ENCODE measurements around the gene SEZ6. TPM values are rescaled to one million over a fixed set of nuclear protein-coding genes. Genes with fewer than 3 reads are reported as not detected.

SEZ6 gene
- total RNA-seq, 1 donor from 2014 or later, result 1.5 TPM

DNA sequence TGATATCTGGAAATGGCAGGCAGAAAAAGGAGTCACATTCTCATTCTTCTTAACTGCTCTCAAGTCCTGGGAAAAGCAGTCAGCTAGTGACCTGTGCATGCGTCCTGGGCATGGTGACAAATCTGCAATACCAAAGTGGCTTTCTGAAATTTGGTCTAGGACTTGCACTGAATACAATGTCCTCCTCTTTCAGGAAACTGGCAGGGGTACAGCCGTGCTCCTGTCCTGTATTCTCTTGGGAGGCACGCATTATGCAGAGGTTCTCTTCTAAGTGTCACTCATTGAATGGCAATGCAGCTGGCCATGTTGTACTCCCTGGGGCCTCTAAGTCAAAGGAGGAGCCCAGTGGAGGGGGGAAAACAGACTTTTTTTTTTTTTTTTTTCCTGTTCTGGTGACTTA, 65.2 kb downstream of the SEZ6 start:
- Mint-ChIP-seq H3K4me1 (peaks cover 60% of the 10 kb centered on the region), H3K36me3 (peaks cover 13% of the 10 kb centered on the region), H3K27ac (no peak overlapping the region), H3K9me3 (no peaks in the 10 kb centered on the region), H3K4me3 (peak overlapping the region; percentile 53), H3K27me3 (ENCODE audit: insufficient read depth, low read depth) (no peaks in the 10 kb centered on the region)
- Histone ChIP-seq H3K27ac (peak overlapping the region; percentile 80), H3K79me2 (ENCODE audit: low read depth) (peaks cover 100% of the 10 kb centered on the region), H2AFZ (replicated peaks) (no peak overlapping the region), H3K27me3 (no peaks in the 10 kb centered on the region), H3K9me3 (ENCODE audit: low read depth) (no peaks in the 10 kb centered on the region), H4K20me1 (ENCODE audit: low read depth) (peaks cover 99% of the 10 kb centered on the region), H3K4me3 (peak overlapping the region; percentile 11), H3K4me1 (peaks cover 62% of the 10 kb centered on the region), H3F3A (ENCODE audit: low read depth) (peaks cover 76% of the 10 kb centered on the region), H3K9ac (no peak overlapping the region), H3K4me2 (peak overlapping the region; percentile 56), H3K36me3 (no peaks in the 10 kb centered on the region)
- peak; percentile 58 for DNase-seq (ENCODE audit: low spot score)
- TF ChIP-seq, protein P1, sequence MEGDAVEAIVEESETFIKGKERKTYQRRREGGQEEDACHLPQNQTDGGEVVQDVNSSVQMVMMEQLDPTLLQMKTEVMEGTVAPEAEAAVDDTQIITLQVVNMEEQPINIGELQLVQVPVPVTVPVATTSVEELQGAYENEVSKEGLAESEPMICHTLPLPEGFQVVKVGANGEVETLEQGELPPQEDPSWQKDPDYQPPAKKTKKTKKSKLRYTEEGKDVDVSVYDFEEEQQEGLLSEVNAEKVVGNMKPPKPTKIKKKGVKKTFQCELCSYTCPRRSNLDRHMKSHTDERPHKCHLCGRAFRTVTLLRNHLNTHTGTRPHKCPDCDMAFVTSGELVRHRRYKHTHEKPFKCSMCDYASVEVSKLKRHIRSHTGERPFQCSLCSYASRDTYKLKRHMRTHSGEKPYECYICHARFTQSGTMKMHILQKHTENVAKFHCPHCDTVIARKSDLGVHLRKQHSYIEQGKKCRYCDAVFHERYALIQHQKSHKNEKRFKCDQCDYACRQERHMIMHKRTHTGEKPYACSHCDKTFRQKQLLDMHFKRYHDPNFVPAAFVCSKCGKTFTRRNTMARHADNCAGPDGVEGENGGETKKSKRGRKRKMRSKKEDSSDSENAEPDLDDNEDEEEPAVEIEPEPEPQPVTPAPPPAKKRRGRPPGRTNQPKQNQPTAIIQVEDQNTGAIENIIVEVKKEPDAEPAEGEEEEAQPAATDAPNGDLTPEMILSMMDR (IDR thresholded peaks at IDR 0.05), result no peak
- no peak for TF ChIP-seq EZH2 (IDR thresholded peaks at IDR 0.05)
- no peak for TF ChIP-seq EZH2phosphoT487 (IDR thresholded peaks at IDR 0.05)

DNA sequence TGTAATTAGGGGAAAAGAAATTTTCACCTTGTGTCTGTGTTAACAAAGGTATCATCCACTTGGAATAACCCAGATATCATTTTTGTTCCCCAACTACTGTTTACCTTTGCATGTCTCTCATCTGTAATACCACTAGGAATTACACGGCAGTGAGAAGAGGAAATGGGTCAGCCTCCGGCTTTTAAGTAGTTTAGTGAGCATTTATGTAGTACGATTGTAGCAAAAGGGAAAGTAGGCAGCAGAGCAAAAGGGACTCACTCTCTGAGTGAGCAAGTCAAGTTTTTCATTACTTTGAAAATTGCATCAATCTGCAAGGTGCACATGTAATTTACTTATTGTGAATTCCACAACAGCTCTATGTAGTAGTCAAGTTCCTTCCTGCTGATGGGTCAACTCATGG, 65.7 kb downstream of the SEZ6 start:
- H3K36me3 ChIP-seq, result no peaks in the 10 kb centered on the region
- Mint-ChIP-seq H3K4me3 (no peak overlapping the region), H3K27me3 (ENCODE audit: insufficient read depth, low read depth) (no peaks in the 10 kb centered on the region), H3K27ac (peak overlapping the region; percentile 4), H3K9me3 (no peaks in the 10 kb centered on the region), H3K4me1 (peaks cover 57% of the 10 kb centered on the region), H3K36me3 (peaks cover 13% of the 10 kb centered on the region)
- peak overlapping the region; percentile 11 for H3K4me3 ChIP-seq
- H3K9me3 ChIP-seq (ENCODE audit: low read depth), result no peaks in the 10 kb centered on the region
- H3K27ac ChIP-seq, result peak overlapping the region; percentile 80
- peaks cover 98% of the 10 kb centered on the region for H4K20me1 ChIP-seq (ENCODE audit: low read depth)
- H3K27me3 ChIP-seq, result no peaks in the 10 kb centered on the region
- H3F3A ChIP-seq (ENCODE audit: low read depth), result peaks cover 71% of the 10 kb centered on the region
- H3K4me1 ChIP-seq, result peaks cover 62% of the 10 kb centered on the region
- no peak for DNase-seq (ENCODE audit: low spot score)
- TF ChIP-seq, protein P1 (IDR thresholded peaks at IDR 0.05), result no peak
- TF ChIP-seq EZH2phosphoT487 (IDR thresholded peaks at IDR 0.05), result no peak
- no peak for TF ChIP-seq EZH2 (IDR thresholded peaks at IDR 0.05)
- H2AFZ ChIP-seq (replicated peaks), result no peak overlapping the region
- peaks cover 100% of the 10 kb centered on the region for H3K79me2 ChIP-seq (ENCODE audit: low read depth)
- H3K4me2 ChIP-seq, result peak overlapping the region; percentile 56
- H3K9ac ChIP-seq, result no peak overlapping the region

DNA sequence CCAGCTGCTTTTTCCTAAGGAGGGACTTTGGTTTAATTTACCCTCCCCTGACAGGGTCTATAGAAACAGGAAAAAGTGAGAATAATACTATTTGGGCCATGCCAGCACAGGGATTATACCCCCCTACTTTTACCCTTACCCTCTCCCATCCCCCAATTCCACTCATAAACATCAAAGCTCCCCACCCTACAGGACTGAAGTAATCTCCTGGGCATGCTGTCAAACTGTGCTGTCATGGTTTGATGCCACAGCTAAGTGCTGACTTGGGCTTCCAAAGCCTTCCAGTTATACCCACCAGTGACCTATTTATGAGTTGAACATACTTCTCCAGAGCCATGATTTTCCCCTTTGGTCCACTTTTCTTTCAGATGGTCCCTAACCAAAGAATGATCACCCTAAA, 67.3 kb downstream of the SEZ6 start:
- no peaks in the 10 kb centered on the region for H3K27me3 Mint-ChIP-seq (ENCODE audit: insufficient read depth, low read depth)
- Histone ChIP-seq H3K4me3 (no peak overlapping the region), H3K4me2 (peak overlapping the region; percentile 56), H3K36me3 (no peaks in the 10 kb centered on the region), H3K9me3 (ENCODE audit: low read depth) (no peaks in the 10 kb centered on the region), H2AFZ (replicated peaks) (no peak overlapping the region), H3K27ac (no peak overlapping the region), H3K27me3 (no peaks in the 10 kb centered on the region), H3K79me2 (ENCODE audit: low read depth) (peaks cover 100% of the 10 kb centered on the region), H3K9ac (no peak overlapping the region), H3K4me1 (peaks cover 62% of the 10 kb centered on the region), H4K20me1 (ENCODE audit: low read depth) (peaks cover 99% of the 10 kb centered on the region), H3F3A (ENCODE audit: low read depth) (peaks cover 63% of the 10 kb centered on the region)
- H3K27ac Mint-ChIP-seq, result peak overlapping the region; percentile 59
- no peak overlapping the region for H3K4me3 Mint-ChIP-seq
- H3K9me3 Mint-ChIP-seq, result no peaks in the 10 kb centered on the region
- TF ChIP-seq, protein P1 (IDR thresholded peaks at IDR 0.05), result no peak
- TF ChIP-seq EZH2phosphoT487 (IDR thresholded peaks at IDR 0.05) (no peak), EZH2 (IDR thresholded peaks at IDR 0.05) (no peak)
- H3K36me3 Mint-ChIP-seq, result peaks cover 19% of the 10 kb centered on the region
- H3K4me1 Mint-ChIP-seq, result peaks cover 55% of the 10 kb centered on the region
- DNase-seq (ENCODE audit: low spot score), result no peak

Data from neural progenitor cell (in vitro differentiated cells).